Psoas muscle (tissue), 8 donors: ENCODE measurements around the gene TSPAN6. TPM values are rescaled to one million over a fixed set of nuclear protein-coding genes. Genes with fewer than 3 reads are reported as not detected.

Experiments
- ATAC-seq, 4 donors: fragments of 200-7000 bp; cut with Tn5 transposase; one replicate each; pipeline ENCODE4 v1.9.1; 2020; ENCODE audit warnings: moderate library complexity in 3 of 4, mild to moderate bottlenecking in 2 of 4
- DNase-seq, 2 donors: peaks; one replicate each; pipeline ENCODE4 v3.0.0-alpha.2; 2020
- H3K27ac ChIP-seq: fragments of 200-600 bp; one replicate; pipeline ENCODE4 v1.8.0; 2022
- H3K27me3 ChIP-seq, 3 donors: fragments of 200-600 bp in 1 of 3; one replicate each; pipeline versions ENCODE4 v1.6.1 to v1.8.0; 2013 to 2022; ENCODE audit warnings: low read length in 2 of 3, mild to moderate bottlenecking in 2 of 3, moderate library complexity in 1 of 3; ENCODE audit not compliant: insufficient read depth in 3 of 3
- H3K36me3 ChIP-seq, 2 donors: fragments of 200-600 bp in 1 of 2; one replicate each; pipeline versions ENCODE4 v1.6.1 to v1.8.0; 2013 to 2022; ENCODE audit warnings: low read depth in 1 of 2, mild to moderate bottlenecking in 1 of 2, moderate library complexity in 1 of 2; ENCODE audit not compliant: insufficient read depth in 1 of 2
- H3K4me1 ChIP-seq: fragments of 200-600 bp; one replicate; pipeline ENCODE4 v1.8.0; 2022
- H3K4me3 ChIP-seq: fragments of 200-600 bp; one replicate; pipeline ENCODE4 v1.8.0; 2022; ENCODE audit warnings: mild to moderate bottlenecking
- H3K9me3 ChIP-seq: fragments of 200-600 bp; one replicate; pipeline ENCODE4 v1.8.0; 2022
- CTCF ChIP-seq: fragments of 200-600 bp; IDR thresholded peaks from one replicate; pipeline ENCODE4 v1.8.0; 2022; ENCODE audit warnings: antibody characterized with exemption
- WGBS, 3 donors: extraction: QIAGEN DNeasy Blood & Tissue Kit; methylation state at CpG; one replicate each; pipeline versions ENCODE4 v1.1.6 to v1.1.7; 2013; 5-methylcytosine and 5-hydroxymethylcytosine counted together
- intact Hi-C, 2 donors: fragments of 100-400 bp; cut with DNase I; formaldehyde crosslinking; loops; one replicate each; pipeline versions ENCODE4 v1.11.0 to v1.14.2; 2022
- polyA plus RNA-seq, 3 donors: library from polyadenylated mRNA; stranded (reverse); fragments of 200-250 nt; gene quantifications; one replicate each; pipeline ENCODE4 v1.2.3, GENCODE V29; 2013
- total RNA-seq, 4 donors: library from RNA; stranded (reverse); fragmentation: NEBNext Ultra II Directional in 2 of 4; extraction: Animal tissue kit (Norgen Biotek cat#: 25700) in 2 of 4; gene quantifications; one replicate each; pipeline versions ENCODE4 v1.2.1 to v1.2.4, GENCODE V29; 2021 to 2023
- donor health status: healthy with polysubstance abuse.
- donor health status: DM: no; HTN: no; CAD: no; lungs with moderate emphysema.
- donor health status: Bipolar disorder and iron deficiency.
- donor health status: healthy.
- donor health status: DM: yes; HTN: yes; CAD: no.
- donor health status: DM: no; HTN: no; CAD: no.
- donor health status: DM: no; HTN: no; CAD: no.
- donor health status: DM: yes; HTN: yes; CAD: no.

The TSPAN6 gene
- total and polyA plus RNA-seq, 7 donors = 2.1 to 4.3 (median 3.3) TPM

- intact Hi-C loops = no loop called here
- Histone ChIP-seq H3K4me1 (no peaks in the 10 kb centered on the region), H3K4me3 (no peak overlapping the region), H3K9me3 (no peaks in the 10 kb centered on the region), H3K36me3 (no peaks in the 10 kb centered on the region), H3K27me3 (peaks cover 0 to 40% (median 0%) of the 10 kb centered on the region in 3 donors), H3K27ac (no peak overlapping the region)
- ATAC-seq = no peak
- 0 to 44% (median 16%) methylated on average over 1 of the region's 1 CpG for WGBS, 3 donors
- peak in 1 of 2 donors; percentile 55 for DNase-seq
- no peak for TF ChIP-seq CTCF
These were observed 10.5 kb upstream of the TSPAN6 start for GRCh38 chrX:100647095-100647494.

GRCh38 chrX:100645106-100645505 is 8.5 kb upstream of the TSPAN6 start:
- ATAC-seq = no peak
- no peak for TF ChIP-seq CTCF
- no peaks in the 10 kb centered on the region for H3K9me3 ChIP-seq
- intact Hi-C loops = no loop called here
- 42 to 68% (median 47%) methylated on average over 4 of the region's 4 CpGs for WGBS, 3 donors
- H3K36me3 ChIP-seq = no peaks in the 10 kb centered on the region
- H3K4me3 ChIP-seq = peak overlapping the region; percentile 41
- no peaks in the 10 kb centered on the region for H3K4me1 ChIP-seq
- no peak for DNase-seq
- peaks cover 0 to 43% (median 0%) of the 10 kb centered on the region in 3 donors for H3K27me3 ChIP-seq
- no peak overlapping the region for H3K27ac ChIP-seq

- peak; percentile 47 to 82 (median 70) for ATAC-seq
- no peak within 1 kb of the TSS for H3K27ac ChIP-seq
- no peak for TF ChIP-seq CTCF
- DNase-seq = peak; percentile 45 to 68
- intact Hi-C loops = no loop called here
- H3K27me3 ChIP-seq = peaks cover 0 to 40% (median 0%) of the 10 kb centered on the region in 3 donors
- WGBS, 3 donors = 20 to 30% (median 27%) methylated on average over 11 of the region's 11 CpGs
- H3K9me3 ChIP-seq = no peaks in the 10 kb centered on the region
- H3K36me3 ChIP-seq = no peaks in the 10 kb centered on the region
- H3K4me1 ChIP-seq = no peaks in the 10 kb centered on the region
- peak within 1 kb of the TSS; percentile 41 for H3K4me3 ChIP-seq
These were observed 7.6 kb upstream of the TSPAN6 start, which contains the start of gene SRPX2 for GRCh38 chrX:100643956-100644860. SRPX2 (plus strand) TSS chrX:100644199; CDS start chrX:100646323, 2,124 bp downstream.

- intact Hi-C loops = no loop called here
- DNase-seq (no peak), ATAC-seq (no peak)
- Histone ChIP-seq H3K9me3 (no peaks in the 10 kb centered on the region), H3K27ac (no peak overlapping the region), H3K27me3 (peaks cover 0 to 40% (median 0%) of the 10 kb centered on the region in 3 donors), H3K4me1 (no peaks in the 10 kb centered on the region), H3K4me3 (no peak overlapping the region), H3K36me3 (no peaks in the 10 kb centered on the region)
- 83 to 94% (median 89%) methylated on average over 11 of the region's 11 CpGs for WGBS, 3 donors
- no peak for TF ChIP-seq CTCF
These were observed 6.6 kb upstream of the TSPAN6 start for GRCh38 chrX:100643212-100643611.
